K562 (cell line): ENCODE results near the gene CNTN5. TPM values are rescaled to one million over a fixed set of nuclear protein-coding genes. Genes with fewer than 3 reads are reported as not detected.

Source experiments
- ATAC-seq: fragments of 200-7000 bp; cut with Tn5 transposase; 3 replicates; pipeline ENCODE4 v1.9.1; 2020; ENCODE audit warnings: moderate library complexity
- BruUV-seq: library from RNA; stranded (reverse); fragments of 400-500 nt; replicated peaks from 2 replicates; lab custom pipeline; 2021; lab: Mats Ljungman, UMichigan
- CTCF ChIA-PET: fragments of 300-600 bp; formaldehyde crosslinking; extraction: SDS; loops from one replicate; lab custom pipeline; 2021; ENCODE audit warnings: low intra/inter-chr PET ratio; lab: Yijun Ruan, JAX
- POLR2A ChIA-PET: fragments of 300-600, 350-650 bp; sonication (Branson Sonifier 250); formaldehyde crosslinking; extraction: SDS; loops from one replicate; lab custom pipeline; 2021; ENCODE audit warnings: antibody characterized with exemption, inconsistent platforms; lab: Yijun Ruan, JAX
- DNase-seq, 4 experiments: peaks; one replicate each; pipeline versions ENCODE4 v3.0.0 to v3.0.0-alpha.2; 2011 to 2018; ENCODE audit warnings: low spot score in 3 of 4, mixed read lengths in 3 of 4; ENCODE audit errors: extremely low read depth in 1 of 4
- FAIRE-seq: peaks from 2 replicates; lab custom pipeline; 2011; peaks lifted over from hg19 to GRCh38; lab: Jason Lieb, UNC
- H2AFZ ChIP-seq: 2 replicates; pipeline ENCODE4 v1.6.0; 2011; ENCODE audit warnings: low read depth, low read length, control low read depth, inconsistent platforms
- H3K27ac ChIP-seq: fragments of 200-600 bp; 3 replicates; pipeline ENCODE4 v1.8.0; 2011; ENCODE audit warnings: low read depth, mild to moderate bottlenecking, control low read depth, inconsistent platforms, low read length, moderate library complexity, mixed read lengths; ENCODE audit errors: extremely low read depth
- H3K27me3 ChIP-seq, 2 experiments: fragments of 300-600 bp in 1 of 2; 2 replicates in 1 of 2; 3 replicates in 1 of 2; pipeline versions ENCODE4 v1.6.0 to v1.8.0; 2011; ENCODE audit warnings: inconsistent platforms in 2 of 2, low read length in 2 of 2, mild to moderate bottlenecking in 1 of 2, mixed read lengths in 1 of 2, moderate library complexity in 1 of 2; ENCODE audit not compliant: control insufficient read depth in 2 of 2, insufficient read depth in 2 of 2
- H3K36me3 ChIP-seq: fragments of 300-600 bp; 3 replicates; pipeline ENCODE4 v1.8.0; 2011; ENCODE audit warnings: mild to moderate bottlenecking, low read length, inconsistent platforms; ENCODE audit not compliant: control insufficient read depth, insufficient read depth
- H3K4me1 ChIP-seq, 2 experiments: fragments of 200-600 bp in 1 of 2; replicated peaks in 1 of 2; 2 replicates in 1 of 2; 3 replicates in 1 of 2; pipeline versions ENCODE4 v1.5.1 to v1.8.0; 2011; ENCODE audit warnings: inconsistent platforms in 2 of 2, low read length in 2 of 2, mild to moderate bottlenecking in 1 of 2, mixed read lengths in 1 of 2, moderate library complexity in 1 of 2; ENCODE audit not compliant: control insufficient read depth in 2 of 2, insufficient read depth in 2 of 2
- H3K4me2 ChIP-seq: 2 replicates; pipeline ENCODE4 v1.6.1; 2011; ENCODE audit warnings: low read length, control low read depth, inconsistent platforms, mixed read lengths; ENCODE audit not compliant: insufficient read depth
- H3K4me3 ChIP-seq: fragments of 200-600 bp; sonication (generic), shearing (Covaris generic); 2 replicates; pipeline ENCODE4 v1.5.1; 2016; ENCODE audit warnings: control low read depth, inconsistent platforms
- H3K79me2 ChIP-seq: fragments of 200-600 bp; 3 replicates; pipeline ENCODE4 v1.8.0; 2011; ENCODE audit warnings: low read length, inconsistent platforms; ENCODE audit not compliant: control insufficient read depth, insufficient read depth
- H3K9ac ChIP-seq, 2 experiments: 2 replicates each; pipeline versions ENCODE4 v1.6.0 to v1.6.1; 2011; ENCODE audit warnings: low read depth in 2 of 2, low read length in 2 of 2, control low read depth in 1 of 2, inconsistent platforms in 1 of 2, mild to moderate bottlenecking in 1 of 2, mixed read lengths in 1 of 2; ENCODE audit not compliant: insufficient read depth in 1 of 2
- H3K9me1 ChIP-seq: one replicate; pipeline ENCODE4 v1.6.0; 2011; ENCODE audit warnings: inconsistent platforms, mild to moderate bottlenecking, low read length, moderate library complexity; ENCODE audit not compliant: control insufficient read depth, insufficient read depth
- H3K9me3 ChIP-seq: replicated peaks from 2 replicates; pipeline ENCODE4 v1.5.1; 2011; ENCODE audit warnings: low read depth, low read length, inconsistent platforms; ENCODE audit not compliant: control insufficient read depth, insufficient read depth
- H4K20me1 ChIP-seq: replicated peaks from 2 replicates; pipeline ENCODE4 v1.6.1; 2011; ENCODE audit warnings: low read length, inconsistent platforms, mixed read lengths; ENCODE audit not compliant: control insufficient read depth, insufficient read depth
- CBFA2T2 ChIP-seq: fragments of 450-650 bp; conservative IDR thresholded peaks from 2 replicates; pipeline ENCODE4 v1.6.1; 2017; ENCODE audit warnings: mild to moderate bottlenecking
- NFE2L1 ChIP-seq: fragments of 450-650 bp; IDR thresholded peaks from 2 replicates; pipeline ENCODE4 v1.6.1; 2016; ENCODE audit warnings: missing genetic modification characterization, low read depth, mild to moderate bottlenecking, missing compliant biosample characterization, moderate library complexity, borderline replicate concordance
- TAL1 ChIP-seq: fragments of 450-650 bp; IDR thresholded peaks from 2 replicates; pipeline ENCODE4 v1.6.1; 2016; ENCODE audit warnings: mild to moderate bottlenecking
- WGBS: fragments of 100-300 bp; shearing (Covaris generic); methylation state at CpG from one replicate; pipeline ENCODE4 v1.1.6; 2016; ENCODE audit warnings: low coverage, mixed read lengths; ENCODE audit not compliant: insufficient coverage; ENCODE audit errors: missing lambda C conversion rate; 5-methylcytosine and 5-hydroxymethylcytosine counted together
- in situ Hi-C: fragments of 300-500 bp; cut with MboI; formaldehyde crosslinking; loops from 4 replicates; pipeline ENCODE4 v1.15.0; 2018; ENCODE audit warnings: inconsistent platforms, mixed read lengths
- intact Hi-C: fragments of 100-400 bp; cut with micrococcal nuclease; formaldehyde crosslinking; loops from 2 replicates; pipeline ENCODE4 v1.14.2; 2022
- polyA plus RNA-seq, 8 experiments: library from polyadenylated mRNA; depleted of rRNA in 4 of 8; stranded (reverse) in 5 of 8; unstranded in 3 of 8; fragments of >200 nt; fragmentation: Nextera tagmentation in 2 of 8; fragmentation: Illumina TruSeq in 1 of 8; extraction: Ambion mirVana in 2 of 8; extraction: Trizol in 1 of 8; gene quantifications; 2 replicates each; pipeline versions ENCODE4 v1.2.1 to v1.2.3, GENCODE V29; 2011 to 2014; ENCODE audit warnings: inconsistent platforms in 1 of 8, missing spikeins in 1 of 8
- total RNA-seq, 7 experiments: library from RNA; depleted of rRNA in 6 of 7; stranded (reverse); fragments of >200 nt in 6 of 7; fragmentation: Illumina TruSeq in 2 of 7; extraction: Trizol in 2 of 7; gene quantifications; 2 replicates each; pipeline versions ENCODE4 v1.2.1 to v1.2.3, GENCODE V29; 2011 to 2021; ENCODE audit warnings: low replicate concordance in 1 of 7
- TF ChIP-seq, protein P1 (sequence below): fragments of 450-650 bp; formaldehyde crosslinking; IDR thresholded peaks from 2 replicates; pipeline ENCODE4 v1.4.0; 2020; ENCODE audit warnings: mild to moderate bottlenecking, mixed read lengths
- TF ChIP-seq, protein P2 (sequence below): sonication (generic); formaldehyde crosslinking; IDR thresholded peaks from 2 replicates; pipeline ENCODE4 v1.9.0; 2022; ENCODE audit warnings: mild to moderate bottlenecking, missing genetic modification reagents

The CNTN5 gene
- total and polyA plus RNA-seq, 9 of the 15 experiments (the other 6 are each of a cell fraction or from before 2014, with no cell fraction given) = 0.03 TPM; not detected in 8

DNA sequence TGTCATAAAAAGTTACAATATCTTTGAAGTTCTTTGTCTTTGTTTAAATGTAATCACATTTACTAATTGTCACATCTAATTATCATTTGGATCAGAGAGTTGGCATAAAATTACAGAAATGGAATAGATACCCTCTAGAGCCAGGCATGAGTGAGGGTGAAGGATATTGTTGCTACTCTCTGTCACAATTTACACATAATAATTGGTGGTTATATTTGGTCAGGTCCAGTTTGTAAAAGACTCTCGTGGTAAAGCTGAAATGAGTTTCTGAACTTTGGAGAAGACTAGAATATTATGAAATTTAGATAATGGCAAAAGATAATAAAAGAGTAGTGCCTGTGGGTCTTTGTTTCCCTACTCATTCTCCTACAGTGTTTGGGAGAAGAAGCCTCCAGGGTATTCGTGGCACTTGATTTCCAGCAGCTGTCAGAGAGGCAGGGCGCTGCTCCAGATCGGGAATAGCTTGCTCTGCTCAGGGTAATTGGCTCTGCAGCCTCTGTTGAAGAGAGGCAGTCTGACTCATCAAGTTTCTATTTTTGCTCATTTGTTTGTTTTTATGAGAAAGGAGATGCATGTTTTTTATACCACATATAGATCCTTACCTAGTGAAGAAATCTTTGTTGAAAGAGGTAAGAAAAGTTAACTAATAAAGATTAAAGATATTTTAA, 349.9 kb downstream of the CNTN5 start:
- Histone ChIP-seq H3K79me2 (no peaks in the 10 kb centered on the region), H2AFZ (no peak overlapping the region), H3K9me1 (no peaks in the 10 kb centered on the region), H3K27ac (no peak overlapping the region), H3K4me1 (no peaks in the 10 kb centered on the region), H3K36me3 (no peaks in the 10 kb centered on the region), H3K4me2 (no peak overlapping the region), H3K9ac (no peak overlapping the region), H3K9me3 (no peaks in the 10 kb centered on the region), H3K27me3 (no peaks in the 10 kb centered on the region), H3K4me3 (no peak overlapping the region), H4K20me1 (no peaks in the 10 kb centered on the region)
- 0% methylated on average over 4 of the region's 4 CpGs for WGBS
- in situ Hi-C loops (no loop called here), intact Hi-C loops (no loop called here)
- TF ChIP-seq NFE2L1 (tag) (no peak), CBFA2T2 (no peak), TAL1 (no peak)
- TF ChIP-seq, protein P1, sequence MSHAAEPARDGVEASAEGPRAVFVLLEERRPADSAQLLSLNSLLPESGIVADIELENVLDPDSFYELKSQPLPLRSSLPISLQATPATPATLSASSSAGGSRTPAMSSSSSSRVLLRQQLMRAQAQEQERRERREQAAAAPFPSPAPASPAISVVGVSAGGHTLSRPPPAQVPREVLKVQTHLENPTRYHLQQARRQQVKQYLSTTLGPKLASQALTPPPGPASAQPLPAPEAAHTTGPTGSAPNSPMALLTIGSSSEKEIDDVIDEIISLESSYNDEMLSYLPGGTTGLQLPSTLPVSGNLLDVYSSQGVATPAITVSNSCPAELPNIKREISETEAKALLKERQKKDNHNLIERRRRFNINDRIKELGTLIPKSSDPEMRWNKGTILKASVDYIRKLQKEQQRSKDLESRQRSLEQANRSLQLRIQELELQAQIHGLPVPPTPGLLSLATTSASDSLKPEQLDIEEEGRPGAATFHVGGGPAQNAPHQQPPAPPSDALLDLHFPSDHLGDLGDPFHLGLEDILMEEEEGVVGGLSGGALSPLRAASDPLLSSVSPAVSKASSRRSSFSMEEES (CRISPR knock-in tag) = no peak
- TF ChIP-seq, protein P2, sequence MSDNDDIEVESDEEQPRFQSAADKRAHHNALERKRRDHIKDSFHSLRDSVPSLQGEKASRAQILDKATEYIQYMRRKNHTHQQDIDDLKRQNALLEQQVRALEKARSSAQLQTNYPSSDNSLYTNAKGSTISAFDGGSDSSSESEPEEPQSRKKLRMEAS (CRISPR knock-in tag) = no peak
- BruUV-seq = no TSS peak
- FAIRE-seq (no peak), ATAC-seq (no peak), DNase-seq (no peak)
- POLR2A ChIA-PET = no interaction called here
- CTCF ChIA-PET = no interaction called here
